ENCODE measurements around the gene DGCR8.

DGCR8 gene

GRCh38 chr22:20116951-20117632 lies 37.1 kb downstream of the DGCR8 start, which contains the start of gene TRMT2A:
Gene TRMT2A (minus strand): TSS chr22:20117226. CDS start chr22:20116906, 320 bp downstream.
- Histone ChIP-seq H3K4me3 (ENCODE audit: low read depth in 1 of 2, low read length in 2 of 2) (peak within 1 kb of the TSS; percentile 97 to 100), H3K9ac (ENCODE audit: low read depth, low read length) (peak within 1 kb of the TSS; percentile 97), H3K4me1 (ENCODE audit: insufficient read depth, low read length) (peaks cover 71% of the 10 kb centered on the region), H3K79me2 (ENCODE audit: insufficient read depth, low read length) (peaks cover 88% of the 10 kb centered on the region), H4K20me1 (ENCODE audit: insufficient read depth, low read length) (peaks cover 81% of the 10 kb centered on the region), H3K27ac (ENCODE audit: low read length) (peak within 1 kb of the TSS; percentile 95), H3K4me2 (ENCODE audit: insufficient read depth, low read length) (peak within 1 kb of the TSS; percentile 95), H3K9me3 (ENCODE audit: insufficient read depth, low read length, severe bottlenecking) (no peaks in the 10 kb centered on the region), H3K36me3 (ENCODE audit: insufficient read depth, low read length) (peaks cover 89% of the 10 kb centered on the region), H2AFZ (ENCODE audit: low read depth, low read length) (peak within 1 kb of the TSS; percentile 87), H3K27me3 (ENCODE audit: insufficient read depth, low read length, poor library complexity) (no peaks in the 10 kb centered on the region)
- DNase-seq (peak; percentile 98), ATAC-seq (ENCODE audit: insufficient read depth, low read depth) (peak; percentile 76)
- TF ChIP-seq EZH2 (IDR thresholded peaks at IDR 0.05; ENCODE audit: borderline replicate concordance, low read depth, low read length, severe bottlenecking) (no peak), CTCF (IDR thresholded peaks at IDR 0.05; ENCODE audit: borderline replicate concordance, extremely low read depth, low read length, poor library complexity, severe bottlenecking) (peak; percentile 26)

- ATAC-seq (ENCODE audit: insufficient read depth, low read depth) (no peak; the same call in 2 of the 3 replicates), DNase-seq (peak; percentile 42)
- peak overlapping the region; percentile 41; the same call in 1 of the 2 replicates for H2AFZ ChIP-seq (ENCODE audit: low read depth, low read length)
- H3K4me3 ChIP-seq (ENCODE audit: low read depth in 1 of 2, low read length in 2 of 2): peak overlapping the region; percentile 97 to 100
- no peak for TF ChIP-seq EZH2 (IDR thresholded peaks at IDR 0.05; ENCODE audit: borderline replicate concordance, low read depth, low read length, severe bottlenecking)
- no peak for TF ChIP-seq CTCF (IDR thresholded peaks at IDR 0.05; ENCODE audit: borderline replicate concordance, extremely low read depth, low read length, poor library complexity, severe bottlenecking)
- H3K4me2 ChIP-seq (ENCODE audit: insufficient read depth, low read length): peak overlapping the region; percentile 95
- H3K27ac ChIP-seq (ENCODE audit: low read length): peak overlapping the region; percentile 81
- no peaks in the 10 kb centered on the region for H3K9me3 ChIP-seq (ENCODE audit: insufficient read depth, low read length, severe bottlenecking)
- H3K27me3 ChIP-seq (ENCODE audit: insufficient read depth, low read length, poor library complexity): no peaks in the 10 kb centered on the region
- peaks cover 93% of the 10 kb centered on the region for H3K79me2 ChIP-seq (ENCODE audit: insufficient read depth, low read length)
- H3K4me1 ChIP-seq (ENCODE audit: insufficient read depth, low read length): peaks cover 71% of the 10 kb centered on the region
- H3K36me3 ChIP-seq (ENCODE audit: insufficient read depth, low read length): peaks cover 88% of the 10 kb centered on the region
- peak overlapping the region; percentile 97 for H3K9ac ChIP-seq (ENCODE audit: low read depth, low read length)
- peaks cover 81% of the 10 kb centered on the region for H4K20me1 ChIP-seq (ENCODE audit: insufficient read depth, low read length)
Measured at GRCh38 chr22:20117633-20118299, 37.7 kb downstream of the DGCR8 start.

- H3K27ac ChIP-seq (ENCODE audit: low read length): peak overlapping the region; percentile 81
- H3K27me3 ChIP-seq (ENCODE audit: insufficient read depth, low read length, poor library complexity): no peaks in the 10 kb centered on the region
- 0 out of 2 replicates have a peak overlapping the region, but pooled peaks have one; percentile 41 for H2AFZ ChIP-seq (ENCODE audit: low read depth, low read length)
- TF ChIP-seq CTCF (IDR thresholded peaks at IDR 0.05; ENCODE audit: borderline replicate concordance, extremely low read depth, low read length, poor library complexity, severe bottlenecking): no peak
- ATAC-seq (ENCODE audit: insufficient read depth, low read depth) (no peak), DNase-seq (peak; percentile 41)
- H3K36me3 ChIP-seq (ENCODE audit: insufficient read depth, low read length): peaks cover 88% of the 10 kb centered on the region
- peaks cover 68% of the 10 kb centered on the region for H3K4me1 ChIP-seq (ENCODE audit: insufficient read depth, low read length)
- H3K4me2 ChIP-seq (ENCODE audit: insufficient read depth, low read length): peak overlapping the region; percentile 95
- H3K4me3 ChIP-seq (ENCODE audit: low read depth in 1 of 2, low read length in 2 of 2): peak overlapping the region; percentile 97 to 100
- H4K20me1 ChIP-seq (ENCODE audit: insufficient read depth, low read length): peaks cover 82% of the 10 kb centered on the region
- peaks cover 95% of the 10 kb centered on the region for H3K79me2 ChIP-seq (ENCODE audit: insufficient read depth, low read length)
- peak overlapping the region; percentile 97 for H3K9ac ChIP-seq (ENCODE audit: low read depth, low read length)
- no peaks in the 10 kb centered on the region for H3K9me3 ChIP-seq (ENCODE audit: insufficient read depth, low read length, severe bottlenecking)
Measured at GRCh38 chr22:20118300-20119020, 38.4 kb downstream of the DGCR8 start.
